ENCODE measurements around the gene NAALADL2.
"Not testable (repeated sequence)": the region's sequence is repeated elsewhere in the genome, so short reads cannot be mapped to it uniquely, and the experiment has no call there.

NAALADL2 gene

GRCh38 chr3:175443682-175444081, 584.5 kb downstream of the NAALADL2 start:
- H3K9me3 ChIP-seq (ENCODE audit: control insufficient read depth, insufficient read depth, low read length): no peaks in the 10 kb centered on the region; the same call in 1 of the 2 replicates
- no peaks in the 10 kb centered on the region for H3K27me3 ChIP-seq (ENCODE audit: control insufficient read depth, insufficient read depth, low read length)
- H3K4me3 ChIP-seq (ENCODE audit: low read depth, low read length): no peak overlapping the region
- no peaks in the 10 kb centered on the region for H3K4me1 ChIP-seq (ENCODE audit: control insufficient read depth, insufficient read depth, low read length)
- H3K36me3 ChIP-seq (ENCODE audit: control insufficient read depth, insufficient read depth, low read length): no peaks in the 10 kb centered on the region
- H3K27ac ChIP-seq (ENCODE audit: low read depth, low read length): no peak overlapping the region
- no peak overlapping the region for H3K9ac ChIP-seq (ENCODE audit: low read depth, low read length)

- Histone ChIP-seq H3K36me3 (ENCODE audit: control insufficient read depth, insufficient read depth, low read length) (no peaks in the 10 kb centered on the region), H3K27ac (ENCODE audit: low read depth, low read length) (no peak overlapping the region), H3K4me3 (ENCODE audit: low read depth, low read length) (no peak overlapping the region), H3K9me3 (ENCODE audit: control insufficient read depth, insufficient read depth, low read length) (no peaks in the 10 kb centered on the region; the same call in 1 of the 2 replicates), H3K27me3 (ENCODE audit: control insufficient read depth, insufficient read depth, low read length) (no peaks in the 10 kb centered on the region), H3K9ac (ENCODE audit: low read depth, low read length) (no peak overlapping the region), H3K4me1 (ENCODE audit: control insufficient read depth, insufficient read depth, low read length) (no peaks in the 10 kb centered on the region)
Measured at GRCh38 chr3:175445741-175446140, 586.6 kb downstream of the NAALADL2 start.

DNA sequence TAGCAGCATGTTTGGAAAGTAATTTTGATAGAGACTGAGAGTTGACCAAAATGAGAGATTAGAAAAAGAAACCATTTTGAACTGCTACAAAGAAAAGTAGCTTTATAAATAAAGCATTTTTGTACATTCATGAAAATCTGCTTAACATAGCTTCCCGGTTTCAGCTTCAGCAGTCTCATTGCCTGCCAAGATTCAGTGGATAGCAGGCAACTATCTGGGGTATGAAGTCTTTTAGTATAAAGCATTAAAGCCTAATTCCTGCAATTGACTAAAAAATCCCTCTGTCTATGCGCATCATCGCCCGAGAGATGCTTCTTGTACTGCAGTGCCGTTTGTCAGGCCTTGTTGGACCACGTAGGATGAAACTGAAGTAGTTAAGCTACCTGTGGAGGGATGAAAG, 588.4 kb downstream of the NAALADL2 start:
- Histone ChIP-seq H3K36me3 (ENCODE audit: control insufficient read depth, insufficient read depth, low read length) (no peaks in the 10 kb centered on the region), H3K4me3 (ENCODE audit: low read depth, low read length) (no peak overlapping the region), H3K27me3 (ENCODE audit: control insufficient read depth, insufficient read depth, low read length) (no peaks in the 10 kb centered on the region)

DNA sequence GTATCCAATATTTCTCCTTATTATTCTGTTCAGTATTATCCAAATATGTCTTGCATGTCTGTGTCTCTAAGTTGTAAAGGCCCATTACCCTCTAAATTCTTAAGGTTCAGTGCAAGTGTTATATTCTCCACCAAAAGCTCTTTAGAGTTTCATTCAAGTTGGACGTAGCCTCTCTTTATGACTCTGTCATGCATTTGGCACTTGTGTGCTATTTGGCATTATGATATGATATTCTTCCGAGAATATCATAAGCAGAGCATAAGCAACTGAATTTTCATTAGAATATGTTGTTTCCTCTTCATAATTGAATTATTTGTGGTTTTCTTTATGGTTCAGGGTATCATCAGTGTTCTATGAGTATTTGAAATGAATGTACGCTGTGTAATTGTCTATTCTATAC, 594.2 kb downstream of the NAALADL2 start:
- Histone ChIP-seq H3K4me1 (ENCODE audit: control insufficient read depth, insufficient read depth, low read length) (no peaks in the 10 kb centered on the region), H3K36me3 (ENCODE audit: control insufficient read depth, insufficient read depth, low read length) (no peaks in the 10 kb centered on the region), H3K9me3 (ENCODE audit: control insufficient read depth, insufficient read depth, low read length) (no peaks in the 10 kb centered on the region; the same call in 1 of the 2 replicates), H3K4me3 (ENCODE audit: low read depth, low read length) (no peak overlapping the region), H3K27ac (ENCODE audit: low read depth, low read length) (no peak overlapping the region), H3K27me3 (ENCODE audit: control insufficient read depth, insufficient read depth, low read length) (no peaks in the 10 kb centered on the region), H3K9ac (ENCODE audit: low read depth, low read length) (no peak overlapping the region)

More for the DNA sequence above, 588.4 kb downstream of the NAALADL2 start:
- Histone ChIP-seq H3K27ac (ENCODE audit: low read depth, low read length) (no peak overlapping the region), H3K9ac (ENCODE audit: low read depth, low read length) (no peak overlapping the region), H3K9me3 (ENCODE audit: control insufficient read depth, insufficient read depth, low read length) (no peaks in the 10 kb centered on the region; the same call in 1 of the 2 replicates), H3K4me1 (ENCODE audit: control insufficient read depth, insufficient read depth, low read length) (no peaks in the 10 kb centered on the region)

- Histone ChIP-seq H3K9me3 (ENCODE audit: control insufficient read depth, insufficient read depth, low read length) (peaks cover 7% of the 10 kb centered on the region; the same call in 1 of the 2 replicates), H3K9ac (ENCODE audit: low read depth, low read length) (no peak overlapping the region), H3K27ac (ENCODE audit: low read depth, low read length) (no peak overlapping the region), H3K4me1 (ENCODE audit: control insufficient read depth, insufficient read depth, low read length) (no peaks in the 10 kb centered on the region), H3K4me3 (ENCODE audit: low read depth, low read length) (no peak overlapping the region), H3K36me3 (ENCODE audit: control insufficient read depth, insufficient read depth, low read length) (no peaks in the 10 kb centered on the region), H3K27me3 (ENCODE audit: control insufficient read depth, insufficient read depth, low read length) (no peaks in the 10 kb centered on the region)
Measured at GRCh38 chr3:175456466-175456865, 597.3 kb downstream of the NAALADL2 start.

GRCh38 chr3:175457301-175457700, 598.2 kb downstream of the NAALADL2 start:
- Histone ChIP-seq H3K27me3 (ENCODE audit: control insufficient read depth, insufficient read depth, low read length) (no peaks in the 10 kb centered on the region), H3K4me1 (ENCODE audit: control insufficient read depth, insufficient read depth, low read length) (no peaks in the 10 kb centered on the region), H3K4me3 (ENCODE audit: low read depth, low read length) (no peak overlapping the region), H3K27ac (ENCODE audit: low read depth, low read length) (no peak overlapping the region), H3K36me3 (ENCODE audit: control insufficient read depth, insufficient read depth, low read length) (no peaks in the 10 kb centered on the region), H3K9ac (ENCODE audit: low read depth, low read length) (no peak overlapping the region), H3K9me3 (ENCODE audit: control insufficient read depth, insufficient read depth, low read length) (peaks cover 11% of the 10 kb centered on the region; the same call in 1 of the 2 replicates)

- not testable (repeated sequence) for H3K4me3 ChIP-seq (ENCODE audit: low read depth, low read length); H3K27ac ChIP-seq (ENCODE audit: low read depth, low read length); H3K27me3 ChIP-seq (ENCODE audit: control insufficient read depth, insufficient read depth, low read length); H3K4me1 ChIP-seq (ENCODE audit: control insufficient read depth, insufficient read depth, low read length); H3K9ac ChIP-seq (ENCODE audit: low read depth, low read length); H3K36me3 ChIP-seq (ENCODE audit: control insufficient read depth, insufficient read depth, low read length)
- H3K9me3 ChIP-seq (ENCODE audit: control insufficient read depth, insufficient read depth, low read length): peaks cover 11% of the 10 kb centered on the region; the same call in 1 of the 2 replicates
Measured at GRCh38 chr3:175460849-175461399, 601.8 kb downstream of the NAALADL2 start.

DNA sequence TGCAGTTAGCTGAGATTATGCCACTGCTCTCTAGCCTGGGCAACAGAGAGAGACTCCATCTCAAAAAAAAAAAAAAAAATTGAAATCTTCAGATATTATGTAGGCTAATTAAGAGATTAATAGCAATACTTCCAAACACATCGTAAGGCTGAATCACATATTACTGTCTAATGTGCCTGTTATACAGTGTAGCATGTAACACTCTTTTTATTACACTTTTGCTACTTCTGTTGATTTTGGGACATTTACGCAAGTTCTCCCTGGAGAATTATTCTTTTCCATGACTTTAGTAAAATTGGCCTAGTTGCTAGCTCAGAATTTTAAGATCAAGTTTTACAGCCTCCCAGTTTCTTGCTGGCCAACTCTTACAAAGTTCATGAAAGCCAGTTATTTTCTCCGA, 605.2 kb downstream of the NAALADL2 start:
- no peaks in the 10 kb centered on the region for H3K36me3 ChIP-seq (ENCODE audit: control insufficient read depth, insufficient read depth, low read length)
- H3K9me3 ChIP-seq (ENCODE audit: control insufficient read depth, insufficient read depth, low read length): peaks cover 11% of the 10 kb centered on the region; the same call in 1 of the 2 replicates
- no peak overlapping the region for H3K4me3 ChIP-seq (ENCODE audit: low read depth, low read length)
- no peak overlapping the region for H3K27ac ChIP-seq (ENCODE audit: low read depth, low read length)
- H3K27me3 ChIP-seq (ENCODE audit: control insufficient read depth, insufficient read depth, low read length): no peaks in the 10 kb centered on the region
- H3K4me1 ChIP-seq (ENCODE audit: control insufficient read depth, insufficient read depth, low read length): no peaks in the 10 kb centered on the region
- H3K9ac ChIP-seq (ENCODE audit: low read depth, low read length): no peak overlapping the region

GRCh38 chr3:175469124-175469523, 610.0 kb downstream of the NAALADL2 start:
- no peak overlapping the region for H3K9ac ChIP-seq (ENCODE audit: low read depth, low read length)

DNA sequence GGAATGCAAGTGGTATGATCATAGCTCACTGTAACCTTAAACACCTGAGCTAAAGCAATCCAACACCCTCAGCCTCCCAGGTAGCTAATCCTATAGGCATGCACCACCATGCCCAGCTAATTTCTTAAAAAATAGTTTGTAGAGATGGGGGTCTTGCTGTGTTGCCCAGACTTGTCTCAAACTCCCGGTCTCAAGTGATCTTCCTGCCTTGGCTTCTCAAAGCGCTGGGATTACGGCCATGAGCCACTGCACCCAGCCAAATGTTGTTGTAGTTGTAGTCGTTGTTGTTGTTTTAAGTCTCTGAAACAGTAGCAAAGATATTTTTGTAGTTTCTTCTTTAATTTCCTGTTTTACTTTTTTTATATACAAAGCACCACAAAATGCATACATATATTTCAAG, 616.6 kb downstream of the NAALADL2 start:
- no peaks in the 10 kb centered on the region for H3K36me3 ChIP-seq (ENCODE audit: control insufficient read depth, insufficient read depth, low read length)
- no peaks in the 10 kb centered on the region for H3K27me3 ChIP-seq (ENCODE audit: control insufficient read depth, insufficient read depth, low read length)
- no peak overlapping the region for H3K4me3 ChIP-seq (ENCODE audit: low read depth, low read length)
- H3K27ac ChIP-seq (ENCODE audit: low read depth, low read length): no peak overlapping the region
- H3K9me3 ChIP-seq (ENCODE audit: control insufficient read depth, insufficient read depth, low read length): no peaks in the 10 kb centered on the region
- no peak overlapping the region for H3K9ac ChIP-seq (ENCODE audit: low read depth, low read length)
- no peaks in the 10 kb centered on the region for H3K4me1 ChIP-seq (ENCODE audit: control insufficient read depth, insufficient read depth, low read length)

More at GRCh38 chr3:175469124-175469523, 610.0 kb downstream of the NAALADL2 start:
- Histone ChIP-seq H3K27me3 (ENCODE audit: control insufficient read depth, insufficient read depth, low read length) (no peaks in the 10 kb centered on the region), H3K4me3 (ENCODE audit: low read depth, low read length) (no peak overlapping the region), H3K27ac (ENCODE audit: low read depth, low read length) (no peak overlapping the region), H3K36me3 (ENCODE audit: control insufficient read depth, insufficient read depth, low read length) (no peaks in the 10 kb centered on the region), H3K9me3 (ENCODE audit: control insufficient read depth, insufficient read depth, low read length) (no peaks in the 10 kb centered on the region), H3K4me1 (ENCODE audit: control insufficient read depth, insufficient read depth, low read length) (no peaks in the 10 kb centered on the region)

DNA sequence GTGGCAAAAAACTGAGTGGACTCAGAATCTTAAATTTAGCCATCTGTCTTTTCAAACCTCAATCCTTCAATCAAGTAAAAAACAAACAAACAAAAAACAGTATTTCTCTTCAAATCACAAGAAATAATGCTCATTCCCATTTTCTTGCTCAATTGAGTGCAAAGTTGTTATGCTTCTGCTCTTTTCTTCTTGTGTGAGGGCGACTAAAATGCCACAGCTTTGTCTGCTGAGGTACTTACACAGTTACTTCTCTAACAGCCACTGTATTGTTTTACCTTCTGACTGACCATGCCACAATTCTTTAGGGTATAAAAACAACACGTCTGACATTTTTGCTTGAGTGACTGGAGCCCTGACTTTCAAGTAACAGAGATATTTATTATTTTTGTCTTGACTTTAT, 617.4 kb downstream of the NAALADL2 start:
- no peak overlapping the region for H3K27ac ChIP-seq (ENCODE audit: low read depth, low read length)
- no peaks in the 10 kb centered on the region for H3K36me3 ChIP-seq (ENCODE audit: control insufficient read depth, insufficient read depth, low read length)
- no peaks in the 10 kb centered on the region for H3K9me3 ChIP-seq (ENCODE audit: control insufficient read depth, insufficient read depth, low read length)
- no peak overlapping the region for H3K9ac ChIP-seq (ENCODE audit: low read depth, low read length)
- H3K4me3 ChIP-seq (ENCODE audit: low read depth, low read length): no peak overlapping the region
- no peaks in the 10 kb centered on the region for H3K4me1 ChIP-seq (ENCODE audit: control insufficient read depth, insufficient read depth, low read length)
- H3K27me3 ChIP-seq (ENCODE audit: control insufficient read depth, insufficient read depth, low read length): no peaks in the 10 kb centered on the region

Data from HUES48 (cell line).